Choroid plexus epithelial cell (primary cell): ENCODE data around the gene ELF5.

Experiments used
- DNase-seq: peaks from one replicate; pipeline ENCODE4 v3.0.0-alpha.2; 2010; ENCODE audit warnings: low read depth
- H3K4me3 ChIP-seq: 2 replicates; pipeline ENCODE4 v1.5.1; 2011; ENCODE audit warnings: low read depth, mild to moderate bottlenecking, control low read depth, low read length, moderate library complexity
- CTCF ChIP-seq: conservative IDR thresholded peaks from 2 replicates; pipeline ENCODE4 v1.5.1; 2011; ENCODE audit warnings: low read depth, mild to moderate bottlenecking, control low read depth, inconsistent platforms, low read length, moderate library complexity

Gene ELF5

DNA sequence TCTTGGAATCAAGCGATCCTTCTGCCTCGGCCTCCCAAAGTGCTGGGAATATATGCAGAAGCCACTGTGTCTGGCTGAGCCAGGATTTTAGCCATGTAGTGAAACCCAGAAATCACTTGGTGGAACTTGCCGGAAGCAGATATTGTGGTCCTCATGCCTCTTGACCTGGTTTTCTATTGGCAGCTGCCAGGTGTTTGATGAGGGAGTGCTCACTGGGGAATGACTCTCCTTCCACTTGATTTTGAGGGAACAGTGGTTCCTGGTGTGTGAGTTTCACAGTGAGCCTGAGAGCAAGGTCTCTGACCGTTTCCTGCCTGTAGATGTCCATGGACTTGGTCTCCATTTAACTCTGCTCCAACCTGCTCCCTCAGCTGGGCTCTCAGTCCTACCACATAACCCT lies 34.7 kb upstream of the ELF5 start:
- H3K4me3 ChIP-seq = no peak overlapping the region
- DNase-seq = no peak
- TF ChIP-seq CTCF = no peak

GRCh38 chr11:34546511-34547209 lies 33.1 kb upstream of the ELF5 start:
- no peak overlapping the region for H3K4me3 ChIP-seq
- no peak for TF ChIP-seq CTCF
- no peak for DNase-seq

DNA sequence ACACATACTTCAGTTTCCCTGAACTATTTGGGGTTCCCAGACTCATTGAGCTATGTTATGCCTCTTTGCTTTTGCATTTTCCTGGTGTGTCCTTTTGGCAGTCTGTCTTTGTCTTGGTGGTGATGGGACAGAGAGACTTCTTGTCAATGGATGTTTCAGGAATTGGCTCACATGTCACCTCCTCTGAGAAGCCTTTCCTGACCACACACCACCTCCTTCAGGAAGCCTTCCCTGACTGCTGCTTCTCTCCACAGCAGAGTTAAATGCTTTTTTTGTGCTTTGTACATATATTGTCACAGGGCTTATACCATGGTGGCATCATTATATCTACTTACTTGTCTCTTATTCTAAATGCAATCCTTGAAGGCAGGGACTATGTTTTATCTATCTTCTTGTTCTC lies 28.5 kb upstream of the ELF5 start:
- TF ChIP-seq CTCF = no peak
- no peak overlapping the region for H3K4me3 ChIP-seq
- DNase-seq = no peak

DNA sequence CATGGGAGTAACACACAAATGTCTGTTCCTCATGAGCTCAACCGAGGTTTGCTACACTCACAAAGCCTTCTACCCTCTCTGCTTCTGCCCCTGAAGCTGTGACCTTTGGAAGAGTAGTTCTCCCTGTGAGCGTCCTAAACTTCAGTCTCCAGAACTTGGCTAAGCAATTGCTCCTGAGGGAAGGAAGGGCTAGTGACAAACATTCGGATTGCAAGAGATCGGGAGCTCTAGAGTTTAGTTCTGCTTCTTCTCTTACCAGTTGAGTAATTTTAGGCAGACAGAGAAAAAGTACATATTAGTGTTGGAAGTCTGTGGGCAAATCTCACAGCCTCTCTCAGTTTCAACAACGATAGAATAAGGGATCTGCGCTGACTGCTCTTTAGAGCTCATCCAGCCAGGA lies 27.3 kb upstream of the ELF5 start:
- no peak for DNase-seq
- no peak for TF ChIP-seq CTCF
- no peak overlapping the region for H3K4me3 ChIP-seq

GRCh38 chr11:34537636-34538035 lies 24.0 kb upstream of the ELF5 start:
- no peak for DNase-seq
- no peak for TF ChIP-seq CTCF
- no peak overlapping the region for H3K4me3 ChIP-seq

DNA sequence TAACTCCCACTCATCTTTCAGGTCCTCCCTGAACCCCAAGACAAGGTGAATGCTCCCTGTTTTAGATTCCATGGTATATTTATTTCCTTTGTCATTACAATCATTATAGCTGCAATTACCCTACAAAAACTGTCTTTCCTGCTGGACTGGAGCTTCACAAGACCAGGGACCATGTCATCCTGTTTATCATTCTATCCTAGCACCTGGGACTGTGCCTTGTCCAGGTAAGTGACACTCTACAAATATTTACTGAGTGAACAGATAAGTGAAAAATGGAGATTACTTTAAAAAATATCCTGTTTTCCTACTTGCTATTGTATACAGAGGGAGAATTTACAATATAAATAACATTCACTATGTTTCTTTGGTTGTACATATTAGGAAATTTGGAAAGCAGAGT lies 22.5 kb upstream of the ELF5 start:
- H3K4me3 ChIP-seq = no peak overlapping the region
- no peak for DNase-seq
- no peak for TF ChIP-seq CTCF

- no peak overlapping the region for H3K4me3 ChIP-seq
- no peak for TF ChIP-seq CTCF
- no peak for DNase-seq
These were observed 21.2 kb upstream of the ELF5 start for GRCh38 chr11:34534826-34535225.
